Measurements from ENCODE around the gene NID2. TPM values are rescaled to one million over a fixed set of nuclear protein-coding genes. Genes with fewer than 3 reads are reported as not detected.
A peak's percentile ranks its signal among the peaks of the same experiment; 100 is the strongest.

The NID2 gene
- total RNA-seq, 8 experiments from 2014 or later: 0.63 to 91.1 (median 1.6) TPM

- no peak overlapping the region for H3K27ac ChIP-seq
- in situ Hi-C loops (cut with MboI; ENCODE audit: low pct_unique_long_range_greater_than_20kb in 2 of 9, low sequenced_read_pairs in 9 of 9, unreplicated experiment in 9 of 9): loop anchor here in 5 of 9 experiments (25.0 kb wide), 1 partner anchor 711 kb away; no protein-coding TSS in a partner anchor
- no peak overlapping the region for H3K4me3 ChIP-seq
- no peak for ATAC-seq (replicated peaks in 6 of 8)
- H3K4me1 ChIP-seq (replicated peaks in 1 of 2): no peaks in the 10 kb centered on the region
Observed at GRCh38 chr14:51998348-51998747, 70.5 kb downstream of the NID2 start.

- Histone ChIP-seq H3K4me3 (no peak overlapping the region), H3K4me1 (replicated peaks in 1 of 2) (peaks cover 0 to under 1% of the 10 kb centered on the region in 2 donors), H3K27ac (no peak overlapping the region)
- ATAC-seq (replicated peaks in 6 of 8): no peak
- WGBS, 10 experiments: 20 to 100% (median 54%) methylated on average over 1 to 4 of the region's 4 CpGs
- in situ Hi-C loops (cut with MboI; ENCODE audit: low pct_unique_long_range_greater_than_20kb in 2 of 9, low sequenced_read_pairs in 9 of 9, unreplicated experiment in 9 of 9): loop anchor here in 5 of 9 experiments (25.0 kb wide), 1 partner anchor 709 kb away; no protein-coding TSS in a partner anchor
Observed at GRCh38 chr14:51996148-51996746, 72.6 kb downstream of the NID2 start.

- WGBS, 10 experiments: 33 to 100% (median 94%) methylated on average over 1 to 3 of the region's 3 CpGs; no CpG with 5 or more reads in 1 of the 10 experiments
- ATAC-seq (replicated peaks in 6 of 8): no peak
- H3K27ac ChIP-seq: no peak overlapping the region
- H3K4me3 ChIP-seq: no peak overlapping the region
- in situ Hi-C loops (cut with MboI; ENCODE audit: low pct_unique_long_range_greater_than_20kb in 2 of 9, low sequenced_read_pairs in 9 of 9, unreplicated experiment in 9 of 9): loop anchor here in 5 of 9 experiments (25.0 kb wide), 1 partner anchor 706 kb away; no protein-coding TSS in a partner anchor
- peaks cover 0 to 15% of the 10 kb centered on the region in 2 donors for H3K4me1 ChIP-seq (replicated peaks in 1 of 2)
Observed at GRCh38 chr14:51993285-51993920, 75.5 kb downstream of the NID2 start.

- 44 to 90% (median 69%) methylated on average over 2 to 3 of the region's 3 CpGs; no CpG with 5 or more reads in 1 of the 10 experiments for WGBS, 10 experiments
- no peak for ATAC-seq (replicated peaks in 6 of 8)
- no peak overlapping the region for H3K27ac ChIP-seq
- H3K4me1 ChIP-seq (replicated peaks in 1 of 2): peaks cover 0 to 18% of the 10 kb centered on the region in 2 donors
- in situ Hi-C loops (cut with MboI; ENCODE audit: low pct_unique_long_range_greater_than_20kb in 2 of 9, low sequenced_read_pairs in 9 of 9, unreplicated experiment in 9 of 9): loop anchor here in 5 of 9 experiments (25.0 kb wide), 1 partner anchor 703 kb away; no protein-coding TSS in a partner anchor
- peak overlapping the region; percentile 78 to 97 (median 85) for H3K4me3 ChIP-seq
Observed at GRCh38 chr14:51990488-51990887, 78.4 kb downstream of the NID2 start.

GRCh38 chr14:51989293-51990234 is 79.3 kb downstream of the NID2 start, which contains the start of gene RTRAF:
TSS of gene RTRAF (plus strand) at chr14:51989546. CDS start at chr14:51989640, 94 bp downstream.
- Histone ChIP-seq H3K4me3 (peak within 1 kb of the TSS; percentile 78 to 97 (median 85)), H3K4me1 (replicated peaks in 1 of 2) (peaks cover 0 to 18% of the 10 kb centered on the region in 2 donors), H3K27ac (peak within 1 kb of the TSS; percentile 90 to 91)
- in situ Hi-C loops (cut with MboI; ENCODE audit: low pct_unique_long_range_greater_than_20kb in 2 of 9, low sequenced_read_pairs in 9 of 9, unreplicated experiment in 9 of 9): loop anchor here in 5 of 9 experiments (25.0 kb wide), 1 partner anchor 702 kb away; no protein-coding TSS in a partner anchor
- ATAC-seq (replicated peaks in 6 of 8): peak; percentile 97 to 99 (median 97)
- WGBS, 10 experiments: 0 to 5% (median 0%) methylated on average over 1 to 32 of the region's 72 CpGs; no CpG with 5 or more reads in 1 of the 10 experiments

GRCh38 chr14:51988221-51988620 is 80.6 kb downstream of the NID2 start:
- peaks cover 1 to 18% of the 10 kb centered on the region in 2 donors for H3K4me1 ChIP-seq (replicated peaks in 1 of 2)
- ATAC-seq (replicated peaks in 6 of 8): no peak
- no peak overlapping the region for H3K27ac ChIP-seq
- peak overlapping the region in 1 of 5 donors; percentile 85 for H3K4me3 ChIP-seq
- in situ Hi-C loops (cut with MboI; ENCODE audit: low pct_unique_long_range_greater_than_20kb in 2 of 9, low sequenced_read_pairs in 9 of 9, unreplicated experiment in 9 of 9): loop anchor here in 5 of 9 experiments (25.0 kb wide), 1 partner anchor 701 kb away; no protein-coding TSS in a partner anchor
- 18 to 100% (median 72%) methylated on average over 1 of the region's 1 CpG; no CpG with 5 or more reads in 2 of the 10 experiments for WGBS, 10 experiments

GRCh38 chr14:51981218-51981854 is 87.5 kb downstream of the NID2 start:
- H3K4me1 ChIP-seq (replicated peaks in 1 of 2): peaks cover 9% of the 10 kb centered on the region in 2 donors
- H3K27ac ChIP-seq: no peak overlapping the region
- no peak for ATAC-seq (replicated peaks in 6 of 8)
- no peak overlapping the region for H3K4me3 ChIP-seq
- 17 to 92% (median 80%) methylated on average over 1 to 2 of the region's 4 CpGs; no CpG with 5 or more reads in 3 of the 10 experiments for WGBS, 10 experiments
- in situ Hi-C loops (cut with MboI; ENCODE audit: low pct_unique_long_range_greater_than_20kb in 2 of 9, low sequenced_read_pairs in 9 of 9, unreplicated experiment in 9 of 9): loop anchor here in 5 of 9 experiments (25.0 kb wide), 1 partner anchor 694 kb away; no protein-coding TSS in a partner anchor

- WGBS, 10 experiments: 7 to 100% (median 29%) methylated on average over 2 to 12 of the region's 17 CpGs; no CpG with 5 or more reads in 1 of the 10 experiments
- H3K4me3 ChIP-seq: no peak overlapping the region
Observed at GRCh38 chr14:51979088-51979709, 89.7 kb downstream of the NID2 start.

GRCh38 chr14:51978681-51979085 is 90.2 kb downstream of the NID2 start:
- Histone ChIP-seq H3K4me3 (no peak overlapping the region), H3K4me1 (replicated peaks in 1 of 2) (peaks cover 9% of the 10 kb centered on the region in 2 donors), H3K27ac (no peak overlapping the region)
- WGBS, 10 experiments: 0 to 67% (median 8%) methylated on average over 1 to 2 of the region's 2 CpGs; no CpG with 5 or more reads in 1 of the 10 experiments
- ATAC-seq (replicated peaks in 6 of 8): peak in 2 of 8 experiments; percentile 25 to 42
- in situ Hi-C loops (cut with MboI; ENCODE audit: low pct_unique_long_range_greater_than_20kb in 2 of 9, low sequenced_read_pairs in 9 of 9, unreplicated experiment in 9 of 9): loop anchor here in 6 of 9 experiments (10.0 to 25.0 kb wide), 2 partner anchors 684 to 691 kb away; no protein-coding TSS in a partner anchor

More at GRCh38 chr14:51979088-51979709, 89.7 kb downstream of the NID2 start:
- Histone ChIP-seq H3K4me1 (replicated peaks in 1 of 2) (peaks cover 9% of the 10 kb centered on the region in 2 donors), H3K27ac (no peak overlapping the region)
- ATAC-seq (replicated peaks in 6 of 8): peak; percentile 69 to 94 (median 87)
- in situ Hi-C loops (cut with MboI; ENCODE audit: low pct_unique_long_range_greater_than_20kb in 2 of 9, low sequenced_read_pairs in 9 of 9, unreplicated experiment in 9 of 9): loop anchor here in 6 of 9 experiments (10.0 to 25.0 kb wide), 2 partner anchors 684 to 692 kb away; no protein-coding TSS in a partner anchor

GRCh38 chr14:51977075-51977474 is 91.8 kb downstream of the NID2 start:
- Histone ChIP-seq H3K4me1 (replicated peaks in 1 of 2) (peaks cover 0 to 3% of the 10 kb centered on the region in 2 donors), H3K4me3 (no peak overlapping the region), H3K27ac (no peak overlapping the region)
- 78 to 100% (median 94%) methylated on average over 4 to 5 of the region's 5 CpGs; no CpG with 5 or more reads in 1 of the 10 experiments for WGBS, 10 experiments
- in situ Hi-C loops (cut with MboI; ENCODE audit: low pct_unique_long_range_greater_than_20kb in 2 of 9, low sequenced_read_pairs in 9 of 9, unreplicated experiment in 9 of 9): loop anchor here in 6 of 9 experiments (10.0 to 25.0 kb wide), 2 partner anchors 682 to 690 kb away; no protein-coding TSS in a partner anchor
- ATAC-seq (replicated peaks in 6 of 8): peak in 1 of 8 experiments; percentile 17

GRCh38 chr14:51972566-51972965 is 96.3 kb downstream of the NID2 start:
- no peak for ATAC-seq (replicated peaks in 6 of 8)
- H3K27ac ChIP-seq: no peak overlapping the region
- H3K4me3 ChIP-seq: no peak overlapping the region
- H3K4me1 ChIP-seq (replicated peaks in 1 of 2): no peaks in the 10 kb centered on the region
- WGBS, 10 experiments: 32 to 100% (median 79%) methylated on average over 2 to 7 of the region's 7 CpGs
- in situ Hi-C loops (cut with MboI; ENCODE audit: low pct_unique_long_range_greater_than_20kb in 2 of 9, low sequenced_read_pairs in 9 of 9, unreplicated experiment in 9 of 9): loop anchor here in 1 of 9 experiments (10.0 kb wide), 1 partner anchor 678 kb away; no protein-coding TSS in a partner anchor
